Glomerular visceral epithelial cell (primary cell): Measurements from ENCODE around the gene ZBP1.

Source experiments
- DNase-seq: peaks from one replicate; pipeline ENCODE4 v3.0.0-alpha.2; 2016; ENCODE audit errors: extremely low spot score

The ZBP1 gene

DNA sequence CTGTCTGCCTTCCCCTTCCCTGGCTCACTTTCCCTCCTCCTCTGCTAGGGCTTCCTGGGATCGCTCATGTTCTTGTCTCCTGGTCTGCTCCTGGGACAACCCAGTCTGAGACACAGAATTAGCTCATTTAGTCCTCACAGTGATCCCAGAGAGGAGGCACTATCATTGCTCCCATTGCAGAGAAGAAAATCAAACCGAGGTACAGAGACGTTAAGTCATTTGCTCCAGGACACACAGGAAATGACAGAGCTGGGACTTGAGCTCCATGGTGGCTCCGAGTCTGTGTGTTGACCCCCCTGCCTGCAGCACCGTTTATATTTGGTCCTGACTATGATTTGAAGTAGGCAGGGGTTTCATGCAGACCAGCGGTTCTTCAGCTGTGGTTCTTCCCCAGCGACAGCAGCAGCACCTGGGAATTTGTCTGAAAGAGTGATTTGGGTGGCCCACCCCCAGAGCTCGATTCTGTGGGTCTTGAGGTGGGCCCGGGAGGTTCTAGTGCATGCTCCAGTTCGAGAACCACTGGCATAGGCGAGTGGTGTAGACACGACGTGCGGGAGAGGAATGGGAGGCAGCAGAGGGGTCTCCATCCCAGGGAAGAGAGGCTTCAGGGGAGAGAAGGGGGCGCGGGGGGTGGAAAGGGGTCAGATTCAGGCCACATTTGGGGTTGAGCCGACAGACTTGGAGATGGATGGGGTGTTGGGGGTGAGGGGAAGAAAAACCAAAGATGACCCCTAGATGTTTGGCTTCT lies 34.6 kb downstream of the ZBP1 start:
- no peak for DNase-seq

DNA sequence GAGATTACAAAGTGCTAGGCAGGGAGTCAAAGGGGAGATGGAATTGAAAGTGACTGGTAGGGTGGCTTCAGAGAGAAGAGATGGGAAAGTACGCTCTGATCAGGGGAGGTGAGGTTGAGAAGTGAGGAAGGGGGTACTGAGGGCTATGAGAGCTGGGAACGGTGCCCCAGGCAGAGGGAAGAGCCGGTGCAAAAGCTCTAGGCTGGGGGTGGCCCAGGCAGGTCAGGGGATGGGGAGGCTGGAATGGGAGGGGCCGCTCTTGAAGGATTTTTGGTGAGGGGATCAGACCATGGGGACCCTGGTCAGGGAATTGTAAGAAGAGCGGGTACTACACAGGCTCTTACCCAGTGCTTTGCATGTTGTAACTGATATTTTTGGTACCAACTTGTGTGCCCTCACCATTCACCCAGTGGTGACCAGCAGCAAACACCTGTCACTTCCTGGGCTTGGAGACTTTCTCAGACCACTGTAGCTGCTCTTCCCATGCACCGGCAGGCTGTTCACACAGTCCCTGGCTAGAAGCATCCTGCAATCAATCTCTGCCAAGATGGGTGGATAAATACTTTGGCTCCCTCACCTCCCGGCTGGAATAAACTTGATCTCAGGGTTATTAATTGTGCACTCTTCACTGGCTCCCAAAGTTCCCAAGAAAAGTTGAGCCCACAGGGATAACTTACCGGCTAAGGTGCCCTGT lies 35.3 kb downstream of the ZBP1 start:
- DNase-seq: no peak

DNA sequence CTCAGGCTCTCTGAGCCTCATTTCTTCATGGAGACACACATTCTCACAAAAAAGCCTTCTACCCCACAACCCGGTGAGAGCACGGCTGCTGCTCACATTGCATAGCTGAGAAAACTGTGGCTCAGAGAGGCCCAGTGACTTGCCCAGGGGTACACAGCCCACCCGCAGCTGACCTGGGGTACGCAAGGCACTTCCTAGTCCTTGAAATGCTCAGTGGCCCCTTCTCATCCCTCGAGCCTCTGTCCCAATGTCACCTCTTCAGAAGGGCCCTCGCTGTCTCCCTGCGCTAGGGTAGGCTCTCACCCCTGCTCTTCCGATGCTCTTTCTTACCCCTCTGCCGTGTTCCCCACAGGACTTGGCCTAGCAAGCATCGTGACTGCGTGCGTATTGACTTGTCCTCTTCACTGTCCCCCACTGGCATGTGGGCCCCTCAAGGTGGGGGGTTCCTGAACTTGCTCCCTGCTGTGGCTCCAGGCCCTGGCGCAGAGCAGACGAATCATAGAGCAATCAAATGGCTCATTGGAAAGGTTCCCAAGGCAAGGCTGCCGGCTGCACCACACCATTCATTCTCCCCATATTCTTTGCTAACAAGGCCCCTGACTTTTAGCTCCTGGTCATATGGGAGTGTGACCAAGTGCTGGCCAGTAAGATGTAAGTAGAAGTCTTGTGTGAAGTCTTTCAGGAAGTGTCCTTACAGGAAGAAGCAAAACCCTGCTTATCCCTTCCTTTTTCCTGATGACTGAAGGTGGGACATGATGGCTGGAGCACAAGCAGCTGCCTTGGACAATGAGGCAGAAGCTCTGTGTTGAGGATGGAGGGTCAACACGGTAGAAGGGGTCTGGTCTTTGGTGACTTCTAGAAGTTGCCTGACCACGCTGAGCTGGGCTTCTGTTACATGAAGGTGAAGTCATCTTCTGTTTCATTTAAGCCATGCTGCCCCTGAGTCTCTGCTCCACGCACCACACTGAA lies 36.7 kb downstream of the ZBP1 start:
- no peak for DNase-seq

DNA sequence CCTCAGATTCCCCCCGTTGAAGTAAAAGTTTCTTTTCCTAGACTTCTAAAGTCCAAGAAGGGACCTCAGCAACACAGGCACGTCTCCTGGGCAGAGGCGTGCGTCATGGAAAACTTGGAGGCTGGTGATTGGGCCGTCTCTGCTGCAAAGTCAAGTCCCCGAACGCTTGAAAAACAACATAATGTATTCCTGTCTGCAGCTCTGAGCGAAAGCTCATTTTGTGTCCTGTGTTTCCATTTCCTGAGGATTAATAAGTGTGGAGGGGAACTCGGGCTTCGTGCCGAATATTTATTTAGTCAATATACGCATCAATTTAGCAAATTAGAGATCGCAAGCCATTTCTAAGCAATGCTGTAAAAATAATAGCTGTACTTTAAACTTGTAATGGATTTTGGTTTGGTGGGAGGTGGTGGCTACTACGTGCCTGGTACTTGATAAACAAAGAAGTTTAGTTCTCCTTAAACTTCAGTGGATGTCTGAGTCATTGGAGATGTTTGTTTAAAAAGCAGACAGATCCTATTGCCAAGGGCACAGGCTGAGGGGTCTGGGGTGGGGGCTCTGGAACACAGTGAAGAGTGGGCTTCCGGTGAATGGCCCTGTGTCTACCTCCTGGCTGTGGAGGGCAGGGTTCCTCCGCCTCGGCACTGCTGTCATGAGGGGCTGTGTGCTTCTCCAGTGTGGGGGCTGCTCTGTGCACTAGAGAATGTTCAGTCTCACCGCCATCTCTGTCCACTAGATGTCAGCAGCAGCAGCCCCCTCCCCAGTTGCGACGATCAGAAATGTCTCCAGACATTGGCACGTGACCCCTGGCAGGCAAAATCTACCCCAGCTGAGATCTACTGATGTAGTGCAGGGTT lies 37.6 kb downstream of the ZBP1 start:
- DNase-seq: no peak

DNA sequence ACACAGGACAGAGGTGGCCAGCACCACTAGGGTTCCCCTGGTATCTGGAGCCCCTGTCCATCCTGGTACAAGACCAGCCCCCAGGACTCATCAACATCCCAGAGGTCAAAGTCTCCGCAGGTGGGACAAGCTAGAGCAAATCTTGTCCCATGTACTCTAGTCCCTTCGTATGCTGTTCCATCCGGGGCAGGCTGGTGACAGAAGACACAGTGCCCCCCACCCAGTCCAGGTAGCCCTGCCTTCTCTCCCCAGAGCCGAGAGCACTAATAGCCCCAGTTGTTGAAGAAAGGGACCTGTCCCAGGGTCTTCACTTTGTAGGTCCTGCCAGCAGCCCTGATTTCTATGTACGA lies 38.2 kb downstream of the ZBP1 start:
- DNase-seq: no peak

DNA sequence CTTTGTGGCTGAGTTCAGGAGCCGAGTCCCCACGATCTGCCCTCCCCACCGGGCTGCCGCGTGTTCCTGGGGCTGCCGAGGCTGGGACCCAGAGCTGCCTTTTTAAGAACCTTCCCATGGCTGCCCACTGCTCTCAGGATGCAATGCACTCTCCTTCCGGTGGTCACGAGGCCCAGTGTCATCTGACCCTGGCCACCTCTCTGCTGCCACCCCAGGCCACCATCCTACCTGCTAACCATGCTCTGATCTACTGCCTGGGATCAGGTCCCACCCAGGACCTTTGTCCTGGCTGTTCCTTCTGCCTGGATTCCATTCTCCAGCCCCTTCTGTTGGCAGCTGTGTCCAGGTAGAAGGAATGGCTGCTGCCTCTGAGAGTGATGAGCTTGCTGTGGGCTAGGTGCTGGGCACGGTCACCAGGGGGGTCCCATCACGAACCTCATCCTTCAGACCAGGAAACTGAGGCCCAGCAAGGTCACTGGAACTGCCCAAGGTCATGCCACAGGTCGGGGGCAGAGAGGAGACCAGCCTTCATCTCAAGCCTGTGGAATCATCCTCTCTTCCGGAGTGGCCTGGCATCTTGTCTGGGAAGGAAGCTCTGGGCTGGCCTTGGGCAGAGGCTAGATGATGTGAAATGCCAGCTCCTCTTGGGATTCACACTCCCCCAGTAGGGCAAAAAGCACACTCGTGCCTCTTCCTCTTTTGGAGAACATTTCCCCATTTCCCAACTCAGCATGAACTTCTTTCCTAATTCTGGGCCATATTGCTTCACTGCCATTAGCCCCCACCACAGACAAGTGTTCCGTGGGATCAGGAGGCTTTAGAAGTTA lies 38.8 kb downstream of the ZBP1 start:
- DNase-seq: no peak

DNA sequence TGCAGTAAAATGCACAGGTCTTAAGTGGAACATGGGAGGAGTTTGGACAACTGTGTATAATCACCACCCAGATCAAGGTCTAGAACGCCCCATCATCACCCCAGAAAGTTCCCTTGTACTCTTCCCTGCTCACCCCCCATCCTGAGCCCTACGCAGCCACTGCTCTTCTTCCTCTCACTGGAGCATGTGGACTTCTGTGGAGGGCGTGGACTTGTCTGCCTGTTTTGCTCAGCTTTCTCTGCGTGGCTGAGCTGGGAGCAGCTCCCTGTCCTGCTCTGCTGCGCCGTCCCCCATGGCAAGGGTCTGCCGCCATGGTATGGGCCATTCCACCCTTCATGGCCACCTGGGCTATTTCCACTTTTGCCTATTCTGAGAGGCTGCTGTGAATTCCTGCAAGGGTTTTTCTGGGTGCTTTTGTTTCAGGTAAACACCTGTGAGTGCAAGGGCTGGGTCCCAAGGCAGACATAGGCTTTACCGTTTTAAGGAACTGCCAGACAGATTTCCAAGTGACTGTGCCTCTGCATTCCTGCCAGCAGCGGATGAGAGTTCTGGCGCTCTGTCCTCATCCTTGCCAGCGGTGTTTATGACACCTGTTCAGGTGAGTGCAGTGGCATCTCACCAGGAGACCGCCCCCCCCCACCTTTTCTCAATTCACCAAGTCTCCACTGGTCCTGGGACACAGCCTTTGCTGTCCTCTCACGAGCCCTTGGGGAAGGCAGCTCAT lies 39.6 kb downstream of the ZBP1 start:
- DNase-seq: no peak

DNA sequence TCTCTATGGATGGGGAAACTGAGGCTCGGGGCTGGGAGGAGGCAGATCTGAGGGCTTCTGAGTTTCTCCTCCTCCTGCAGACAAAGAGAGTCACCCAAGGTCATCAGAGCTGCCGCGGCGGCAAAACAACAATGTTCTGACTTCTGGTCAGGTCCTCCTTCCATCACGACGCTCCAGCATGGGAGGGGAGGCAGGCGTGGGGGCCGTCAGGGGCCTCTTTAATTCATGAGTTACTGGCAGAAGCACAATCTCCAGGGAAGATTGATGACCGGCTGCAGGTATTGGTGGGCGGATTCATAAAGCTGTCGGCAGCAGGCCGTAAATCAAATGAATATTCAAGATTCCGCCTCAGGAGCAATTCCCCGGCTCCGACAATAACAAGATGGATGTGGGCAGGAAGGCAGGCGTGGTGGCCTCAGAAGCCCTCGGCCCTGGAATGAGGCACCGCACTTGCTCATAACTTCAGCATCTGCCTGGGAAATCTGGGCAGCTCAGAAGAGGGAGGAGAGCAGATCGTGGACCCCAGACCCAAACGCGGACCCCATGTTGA lies 40.3 kb downstream of the ZBP1 start:
- no peak for DNase-seq

DNA sequence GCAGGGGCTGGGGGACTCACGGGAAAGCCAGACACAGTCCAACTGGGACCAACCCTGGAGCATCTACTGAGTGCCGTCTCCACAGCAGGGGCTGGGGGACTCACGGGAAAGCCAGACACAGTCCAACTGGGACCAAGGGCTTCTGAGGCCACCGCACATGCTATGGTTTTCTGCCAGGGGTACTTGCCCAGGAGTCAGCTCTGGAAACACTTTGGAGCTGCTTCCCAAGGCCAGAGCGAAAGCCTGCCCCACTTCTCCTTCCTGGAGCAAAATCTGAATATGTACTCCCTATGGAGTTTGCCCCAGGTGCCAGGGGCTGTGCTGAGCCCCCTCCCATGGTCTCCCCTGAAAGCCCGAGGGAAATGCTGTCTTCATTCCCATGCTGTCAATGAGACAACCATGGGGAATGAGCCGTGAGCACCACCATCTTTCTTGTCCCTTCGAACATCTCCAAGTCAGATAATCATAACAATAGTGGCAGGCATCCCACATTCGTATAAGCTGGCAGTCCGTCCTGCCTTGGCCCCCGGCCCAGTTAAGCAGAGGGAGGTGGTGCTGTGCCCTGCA lies 40.8 kb downstream of the ZBP1 start:
- no peak for DNase-seq

DNA sequence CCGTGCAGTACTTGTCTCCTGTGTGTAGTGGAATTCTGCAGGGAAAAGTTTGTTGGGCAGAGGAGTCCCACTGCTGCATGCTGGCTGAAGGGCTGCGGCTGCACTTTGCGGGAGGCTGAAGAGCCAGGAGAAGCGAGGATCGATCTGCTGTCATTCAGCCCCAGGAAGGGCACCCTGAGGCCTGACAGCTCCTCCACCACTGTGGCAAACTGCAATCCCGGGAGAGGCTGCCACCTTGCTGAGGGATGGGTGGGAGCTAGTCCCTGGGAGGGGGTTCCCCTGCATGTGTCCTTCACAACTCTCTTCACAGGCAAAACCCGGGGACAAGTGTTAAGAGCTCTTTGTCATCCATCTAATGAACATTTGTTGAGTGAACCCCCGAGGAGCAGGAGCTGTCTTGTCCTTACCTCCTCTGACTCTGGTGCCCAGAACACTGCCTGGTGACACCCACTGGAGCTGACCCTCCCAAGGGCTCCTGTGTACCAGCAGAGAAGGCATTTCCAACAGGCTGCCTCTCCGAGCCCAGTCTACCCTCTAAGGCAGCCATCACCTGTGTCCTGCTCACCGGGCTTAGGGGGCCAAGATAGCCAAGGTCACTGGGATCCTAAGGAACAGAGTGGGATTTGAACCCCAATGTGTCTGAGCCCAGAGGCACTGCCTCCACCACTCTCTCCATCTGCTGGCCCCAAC lies 41.6 kb downstream of the ZBP1 start:
- no peak for DNase-seq

DNA sequence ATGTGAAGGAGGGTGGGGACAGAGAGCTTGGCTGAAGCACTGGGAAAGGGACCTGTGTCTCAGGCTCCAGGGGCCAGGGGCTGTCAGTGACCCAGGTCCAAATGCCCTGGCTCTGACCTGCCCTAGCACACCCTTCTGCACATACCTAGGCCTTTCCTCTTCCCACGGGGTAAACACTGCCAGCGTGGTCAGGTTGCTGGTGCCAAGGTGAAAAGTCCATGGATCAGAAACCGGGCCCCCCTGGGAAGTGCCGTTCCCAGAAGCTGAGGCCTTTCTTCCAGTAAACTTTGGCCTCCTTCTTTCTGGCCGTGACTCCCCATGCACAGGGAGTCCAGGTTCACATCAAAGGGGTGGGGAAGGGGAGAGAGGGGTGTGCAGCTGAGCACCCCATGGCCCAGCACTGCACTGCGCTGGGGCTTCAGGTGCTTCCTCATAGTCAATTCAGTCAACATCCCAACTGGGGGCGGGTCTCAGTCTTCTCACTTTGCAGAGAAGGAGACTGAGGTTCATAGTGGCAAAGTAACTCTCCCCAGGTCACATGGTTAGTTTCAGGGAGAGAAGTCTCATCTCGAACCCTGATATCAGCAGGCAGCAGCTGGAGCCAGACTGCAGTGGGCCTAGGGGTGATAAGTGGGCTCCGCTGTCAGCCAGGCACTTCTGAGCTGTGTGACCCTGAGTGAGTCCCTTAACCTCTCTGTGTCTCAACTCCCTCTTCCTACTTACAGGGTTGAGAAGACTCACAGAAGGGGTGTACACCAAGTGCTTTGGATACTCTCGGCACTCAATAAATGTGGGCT lies 42.3 kb downstream of the ZBP1 start:
- DNase-seq: no peak

DNA sequence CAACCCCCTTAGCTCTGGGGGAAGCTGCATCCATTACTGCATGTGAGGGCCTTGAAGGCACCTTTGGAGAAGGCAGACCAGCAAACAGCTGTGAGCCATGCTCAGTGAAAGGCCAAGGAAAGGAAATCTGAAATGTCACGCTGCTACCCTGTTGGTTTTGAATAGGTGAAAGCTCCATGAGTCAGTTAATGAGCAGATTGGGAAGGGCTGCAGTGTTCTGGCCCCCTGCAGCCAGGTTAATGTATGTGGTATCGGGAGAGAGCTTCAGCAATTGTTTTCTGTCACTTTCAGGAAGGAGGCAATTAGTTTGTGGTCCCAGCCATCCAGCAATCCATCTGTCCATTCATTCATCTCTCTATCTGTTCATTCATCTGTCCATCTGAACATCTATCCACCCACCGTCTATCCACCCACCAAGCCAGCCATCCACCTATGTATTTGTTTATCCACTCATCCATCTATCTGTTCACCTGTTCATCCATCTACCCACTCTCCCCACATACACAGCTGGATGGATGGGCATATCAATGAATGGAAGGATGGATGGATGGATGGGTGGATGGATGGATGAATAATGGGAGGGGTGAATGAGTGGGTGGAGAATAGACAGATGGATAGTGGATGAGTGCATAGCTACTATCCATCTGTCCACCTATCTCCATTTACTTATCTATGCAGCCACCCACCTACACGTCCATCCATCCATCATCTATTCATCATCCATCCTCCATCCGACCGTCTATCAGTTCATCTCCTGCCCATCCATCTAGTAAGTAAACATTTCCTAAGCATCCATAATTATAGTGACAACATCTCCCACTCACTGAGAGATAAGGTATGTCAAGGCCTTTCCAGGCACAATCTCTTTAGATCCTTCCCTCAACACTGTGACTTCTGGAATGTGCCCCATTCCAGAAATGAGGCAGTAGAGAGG lies 43.3 kb downstream of the ZBP1 start:
- DNase-seq: no peak

DNA sequence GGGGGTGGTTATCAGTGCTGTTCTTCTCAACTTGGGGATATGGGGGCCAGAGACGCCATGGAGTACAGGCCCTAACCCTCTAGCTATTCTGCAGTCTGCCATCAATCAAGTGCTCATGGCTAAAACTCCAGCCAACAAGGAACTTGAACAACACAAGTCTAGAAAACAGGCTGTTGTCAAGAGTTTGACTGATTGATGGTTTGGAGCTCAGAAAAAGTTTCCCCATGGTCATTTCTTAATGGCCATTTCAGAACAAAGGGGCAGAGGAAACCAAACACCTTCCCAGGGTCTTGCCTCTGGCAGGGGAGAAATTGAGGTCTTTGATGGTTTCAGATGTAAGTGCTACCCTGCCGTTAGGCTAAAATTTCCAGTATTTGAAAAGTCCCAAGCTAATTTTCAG lies 44.2 kb downstream of the ZBP1 start:
- DNase-seq: no peak

DNA sequence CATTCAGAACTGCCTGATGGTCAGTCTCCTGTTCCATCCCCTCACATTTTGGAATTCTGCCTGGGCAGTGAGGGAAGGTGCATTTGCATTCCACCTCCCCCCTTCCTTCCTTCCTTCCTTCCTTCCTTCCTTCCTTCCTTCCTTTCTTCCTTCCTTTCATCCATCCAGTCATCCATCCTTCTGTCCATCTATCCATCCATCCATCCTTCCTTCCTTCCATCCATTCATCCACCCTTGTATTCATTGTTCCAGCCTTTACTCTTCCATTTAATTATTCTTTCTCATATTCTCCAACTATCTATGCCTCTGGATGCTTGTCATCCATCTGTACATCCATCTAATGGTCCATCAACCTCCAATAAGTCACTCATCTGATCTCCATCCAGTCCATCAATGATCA lies 45.3 kb downstream of the ZBP1 start:
- no peak for DNase-seq

DNA sequence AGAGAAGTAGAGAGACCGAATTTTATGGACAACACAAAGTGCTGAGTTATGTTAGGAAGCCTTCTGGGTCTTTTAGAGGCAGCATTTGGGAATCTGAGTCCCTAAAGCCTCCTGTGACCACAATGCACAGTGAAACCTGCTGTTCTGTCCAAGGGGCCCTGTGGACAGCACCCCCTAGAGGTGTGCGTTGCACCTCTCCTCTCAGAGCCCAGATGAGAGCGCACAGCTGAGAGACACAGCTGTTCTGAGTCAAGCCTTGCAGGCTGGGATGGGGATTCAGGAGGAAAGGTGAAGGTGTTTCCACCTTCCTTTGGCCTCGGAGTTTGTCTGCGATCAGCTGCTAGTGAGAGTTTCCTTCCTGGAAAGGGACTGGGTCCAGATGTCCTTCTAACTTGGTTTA lies 46.3 kb downstream of the ZBP1 start:
- no peak for DNase-seq

DNA sequence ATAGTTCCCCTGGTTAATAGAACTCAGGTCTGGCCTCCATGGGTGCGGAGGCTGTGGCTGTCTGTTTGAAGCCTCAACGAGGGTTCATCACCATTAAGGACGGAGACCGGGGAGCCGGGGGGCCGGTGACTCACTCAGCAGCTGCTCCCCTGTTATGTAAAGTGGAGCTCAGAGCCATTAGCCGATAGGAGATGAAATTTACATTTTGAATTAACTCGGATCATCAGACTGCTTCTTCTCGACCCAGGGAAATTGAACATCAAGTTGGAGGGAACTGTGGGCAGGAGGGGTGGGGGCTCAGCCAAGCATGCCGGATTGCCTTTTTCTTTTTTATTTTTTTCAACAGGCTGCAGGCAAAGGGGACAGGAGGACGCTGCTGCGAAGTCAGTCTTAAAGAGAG lies 47.0 kb downstream of the ZBP1 start:
- no peak for DNase-seq
